ENCODE results near the gene CMC1.
A peak's percentile ranks its signal among the peaks of the same experiment; 100 is the strongest.

CMC1 gene

DNA sequence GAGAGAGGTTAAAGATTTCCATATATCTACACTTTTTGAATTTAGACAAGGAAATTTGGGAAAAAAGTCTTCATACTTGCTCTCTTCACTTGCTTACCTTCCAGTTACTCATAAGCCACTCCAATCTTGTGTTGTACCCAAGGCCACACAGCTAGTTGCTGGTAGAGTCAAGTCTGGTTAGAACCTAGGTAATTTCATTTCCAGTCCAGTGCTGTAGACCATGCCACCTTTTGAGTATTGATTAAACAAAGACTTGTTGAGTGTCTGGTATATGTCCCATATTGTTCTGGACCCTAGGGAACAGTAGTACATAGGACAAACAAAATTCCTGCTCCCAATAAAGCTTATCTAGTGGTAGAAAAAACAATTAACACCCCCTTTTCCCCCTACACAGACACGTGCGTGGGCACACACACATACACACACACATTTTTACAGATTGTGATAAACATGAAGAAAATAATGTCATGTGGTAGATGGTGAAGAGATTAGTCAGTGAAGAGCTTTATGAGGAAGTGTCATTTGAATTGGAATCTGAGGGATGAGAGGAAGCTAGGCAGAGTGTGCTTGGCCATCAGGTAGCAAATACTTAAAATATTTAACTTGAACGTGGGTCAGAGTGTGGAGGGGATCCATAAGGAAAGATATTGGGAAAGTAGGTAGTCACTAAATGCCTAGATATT is 2.1 kb downstream of the CMC1 start:
- peak overlapping the region; percentile 57 for H3K4me2 ChIP-seq (ENCODE audit: low read depth, low read length, poor library complexity, severe bottlenecking)

DNA sequence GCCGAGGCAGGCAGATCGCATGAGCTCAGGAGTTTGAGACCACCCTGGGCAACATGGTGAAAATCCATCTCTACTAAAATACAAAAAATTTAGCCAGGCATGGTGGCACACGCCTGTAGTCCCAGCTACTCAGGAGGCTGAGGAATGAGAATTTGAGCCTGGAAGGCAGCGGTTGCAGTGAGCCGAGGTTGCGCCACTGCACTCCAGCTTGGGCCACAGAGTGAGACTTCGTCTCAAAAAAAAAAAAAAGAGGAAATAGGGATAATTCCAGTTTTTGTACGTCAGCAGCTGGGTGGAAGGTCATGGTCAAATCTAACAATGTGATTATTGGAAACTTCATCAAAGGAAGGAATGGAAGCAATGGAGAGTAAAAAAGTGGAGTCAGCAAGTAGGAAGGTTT is 3.1 kb downstream of the CMC1 start:
- Histone ChIP-seq H3K4me2 (ENCODE audit: low read depth, low read length, poor library complexity, severe bottlenecking) (peak overlapping the region; percentile 57), H3K79me2 (ENCODE audit: insufficient read depth, low read length) (peaks cover 20% of the 10 kb centered on the region), H3K36me3 (ENCODE audit: insufficient read depth, low read length) (no peaks in the 10 kb centered on the region), H3K27me3 (ENCODE audit: insufficient read depth, low read length, poor library complexity, severe bottlenecking) (no peaks in the 10 kb centered on the region), H3F3A (ENCODE audit: low read depth) (no peaks in the 10 kb centered on the region), H3K9me2 (replicated peaks; ENCODE audit: low read depth, low read length) (no peaks in the 10 kb centered on the region), H3K4me3 (ENCODE audit: low read length, poor library complexity, severe bottlenecking) (peak overlapping the region; percentile 46), H4K20me1 (ENCODE audit: insufficient read depth, low read length, poor library complexity, severe bottlenecking) (no peaks in the 10 kb centered on the region), H3K4me1 (ENCODE audit: insufficient read depth, low read length, poor library complexity, severe bottlenecking) (peaks cover 39% of the 10 kb centered on the region), H2AFZ (ENCODE audit: low read length) (no peak overlapping the region), H3K9ac (ENCODE audit: low read depth, low read length, poor library complexity, severe bottlenecking) (no peak overlapping the region), H3K9me3 (ENCODE audit: insufficient read depth, low read depth, low read length) (no peaks in the 10 kb centered on the region)
- no peak for TF ChIP-seq EZH2phosphoT487 (IDR thresholded peaks at IDR 0.05; ENCODE audit: borderline replicate concordance)
- TF ChIP-seq, protein P1, sequence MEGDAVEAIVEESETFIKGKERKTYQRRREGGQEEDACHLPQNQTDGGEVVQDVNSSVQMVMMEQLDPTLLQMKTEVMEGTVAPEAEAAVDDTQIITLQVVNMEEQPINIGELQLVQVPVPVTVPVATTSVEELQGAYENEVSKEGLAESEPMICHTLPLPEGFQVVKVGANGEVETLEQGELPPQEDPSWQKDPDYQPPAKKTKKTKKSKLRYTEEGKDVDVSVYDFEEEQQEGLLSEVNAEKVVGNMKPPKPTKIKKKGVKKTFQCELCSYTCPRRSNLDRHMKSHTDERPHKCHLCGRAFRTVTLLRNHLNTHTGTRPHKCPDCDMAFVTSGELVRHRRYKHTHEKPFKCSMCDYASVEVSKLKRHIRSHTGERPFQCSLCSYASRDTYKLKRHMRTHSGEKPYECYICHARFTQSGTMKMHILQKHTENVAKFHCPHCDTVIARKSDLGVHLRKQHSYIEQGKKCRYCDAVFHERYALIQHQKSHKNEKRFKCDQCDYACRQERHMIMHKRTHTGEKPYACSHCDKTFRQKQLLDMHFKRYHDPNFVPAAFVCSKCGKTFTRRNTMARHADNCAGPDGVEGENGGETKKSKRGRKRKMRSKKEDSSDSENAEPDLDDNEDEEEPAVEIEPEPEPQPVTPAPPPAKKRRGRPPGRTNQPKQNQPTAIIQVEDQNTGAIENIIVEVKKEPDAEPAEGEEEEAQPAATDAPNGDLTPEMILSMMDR (conservative IDR thresholded peaks at IDR 0.05; ENCODE audit: low read length), result no peak

More for the DNA sequence above, 2.1 kb downstream of the CMC1 start:
- no peaks in the 10 kb centered on the region for H4K20me1 ChIP-seq (ENCODE audit: insufficient read depth, low read length, poor library complexity, severe bottlenecking)
- no peaks in the 10 kb centered on the region for H3K27me3 ChIP-seq (ENCODE audit: insufficient read depth, low read length, poor library complexity, severe bottlenecking)
- H3K4me3 ChIP-seq (ENCODE audit: low read length, poor library complexity, severe bottlenecking), result peak overlapping the region; percentile 46
- no peak overlapping the region for H2AFZ ChIP-seq (ENCODE audit: low read length)
- H3K9ac ChIP-seq (ENCODE audit: low read depth, low read length, poor library complexity, severe bottlenecking), result no peak overlapping the region
- H3K9me3 ChIP-seq (ENCODE audit: insufficient read depth, low read depth, low read length), result no peaks in the 10 kb centered on the region
- H3K9me2 ChIP-seq (replicated peaks; ENCODE audit: low read depth, low read length), result no peaks in the 10 kb centered on the region
- H3F3A ChIP-seq (ENCODE audit: low read depth), result no peaks in the 10 kb centered on the region
- H3K4me1 ChIP-seq (ENCODE audit: insufficient read depth, low read length, poor library complexity, severe bottlenecking), result peaks cover 39% of the 10 kb centered on the region
- no peaks in the 10 kb centered on the region for H3K36me3 ChIP-seq (ENCODE audit: insufficient read depth, low read length)
- TF ChIP-seq, protein P1 (conservative IDR thresholded peaks at IDR 0.05; ENCODE audit: low read length), result no peak
- no peak for TF ChIP-seq EZH2phosphoT487 (IDR thresholded peaks at IDR 0.05; ENCODE audit: borderline replicate concordance)
- H3K79me2 ChIP-seq (ENCODE audit: insufficient read depth, low read length), result peaks cover 20% of the 10 kb centered on the region

DNA sequence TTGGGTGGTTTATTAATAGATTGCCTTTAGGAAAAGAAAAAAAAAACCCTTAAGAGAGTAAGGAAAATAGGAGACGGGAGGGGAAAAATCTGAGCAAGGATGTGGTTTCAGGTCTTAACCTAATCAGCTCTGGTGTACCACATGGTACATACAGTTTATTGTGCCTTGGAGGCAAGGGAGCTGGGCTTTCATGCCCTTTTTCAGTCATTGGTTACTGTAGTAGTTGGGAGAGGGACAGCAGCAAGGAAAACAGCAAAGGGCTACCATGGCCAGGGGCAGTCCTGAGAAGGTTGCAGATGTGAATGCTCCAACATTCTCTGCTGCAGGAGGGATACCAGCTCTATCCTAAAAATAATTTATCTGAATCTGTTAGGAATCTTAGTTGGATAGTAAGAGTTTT is 5.9 kb downstream of the CMC1 start:
- H3K4me2 ChIP-seq (ENCODE audit: low read depth, low read length, poor library complexity, severe bottlenecking), result no peak overlapping the region
- H3K9me3 ChIP-seq (ENCODE audit: insufficient read depth, low read depth, low read length), result no peaks in the 10 kb centered on the region
- H3F3A ChIP-seq (ENCODE audit: low read depth), result no peaks in the 10 kb centered on the region
- no peaks in the 10 kb centered on the region for H3K36me3 ChIP-seq (ENCODE audit: insufficient read depth, low read length)
- H4K20me1 ChIP-seq (ENCODE audit: insufficient read depth, low read length, poor library complexity, severe bottlenecking), result no peaks in the 10 kb centered on the region
- H2AFZ ChIP-seq (ENCODE audit: low read length), result no peak overlapping the region
- no peak for TF ChIP-seq EZH2phosphoT487 (IDR thresholded peaks at IDR 0.05; ENCODE audit: borderline replicate concordance)
- TF ChIP-seq, protein P1 (conservative IDR thresholded peaks at IDR 0.05; ENCODE audit: low read length), result no peak
- no peak overlapping the region for H3K9ac ChIP-seq (ENCODE audit: low read depth, low read length, poor library complexity, severe bottlenecking)
- H3K9me2 ChIP-seq (replicated peaks; ENCODE audit: low read depth, low read length), result no peaks in the 10 kb centered on the region
- no peak overlapping the region for H3K4me3 ChIP-seq (ENCODE audit: low read length, poor library complexity, severe bottlenecking)
- H3K27me3 ChIP-seq (ENCODE audit: insufficient read depth, low read length, poor library complexity, severe bottlenecking), result no peaks in the 10 kb centered on the region
- peaks cover 13% of the 10 kb centered on the region for H3K79me2 ChIP-seq (ENCODE audit: insufficient read depth, low read length)
- peaks cover 36% of the 10 kb centered on the region for H3K4me1 ChIP-seq (ENCODE audit: insufficient read depth, low read length, poor library complexity, severe bottlenecking)

All from Loucy (cell line).